Fibroblast of the aortic adventitia (primary cell): ENCODE measurements around the gene MUC5AC. TPM values are rescaled to one million over a fixed set of nuclear protein-coding genes. Genes with fewer than 3 reads are reported as not detected.

Experiments
- DNase-seq: peaks from one replicate; pipeline ENCODE4 v3.0.0-alpha.2; 2010; ENCODE audit warnings: low read depth
- H3K4me3 ChIP-seq: 2 replicates; pipeline ENCODE4 v1.5.1; 2011; ENCODE audit warnings: low read depth, mild to moderate bottlenecking, control low read depth, low read length, moderate library complexity
- CTCF ChIP-seq: IDR thresholded peaks from 2 replicates; pipeline ENCODE4 v1.5.1; 2011; ENCODE audit warnings: mild to moderate bottlenecking, low read length, control low read depth, inconsistent platforms; ENCODE audit not compliant: insufficient read depth
- total RNA-seq: library from RNA; depleted of rRNA; stranded (reverse); fragments of >200 nt; gene quantifications from 2 replicates; pipeline ENCODE4 v1.2.3, GENCODE V29; 2012; ENCODE audit warnings: low replicate concordance

The MUC5AC gene
- total RNA-seq, 1 donor, result under 0.01 TPM

- DNase-seq, result no peak
- TF ChIP-seq CTCF, result no peak
- no peak overlapping the region for H3K4me3 ChIP-seq
Measured at GRCh38 chr11:1196516-1197391, 39.0 kb downstream of the MUC5AC start.

DNA sequence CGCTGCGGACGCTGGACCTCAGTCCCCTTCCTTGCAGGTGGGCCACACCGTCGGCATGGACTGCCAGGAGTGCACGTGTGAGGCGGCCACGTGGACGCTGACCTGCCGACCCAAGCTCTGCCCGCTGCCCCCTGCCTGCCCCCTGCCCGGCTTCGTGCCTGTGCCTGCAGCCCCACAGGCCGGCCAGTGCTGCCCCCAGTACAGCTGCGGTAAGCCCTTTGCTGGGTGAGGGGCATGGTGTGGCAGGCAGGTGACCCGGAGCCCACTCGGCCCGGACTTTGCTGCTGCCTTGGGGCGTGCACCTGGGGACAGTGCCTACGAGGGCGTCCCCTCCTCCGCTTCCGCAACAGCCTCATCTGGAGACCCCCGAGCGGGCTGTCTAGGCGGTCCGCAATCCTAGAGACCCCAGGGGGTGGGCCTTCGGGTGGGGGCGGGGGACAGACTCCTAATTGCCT is 39.7 kb downstream of the MUC5AC start:
- no peak for DNase-seq
- TF ChIP-seq CTCF, result no peak
- no peak overlapping the region for H3K4me3 ChIP-seq

DNA sequence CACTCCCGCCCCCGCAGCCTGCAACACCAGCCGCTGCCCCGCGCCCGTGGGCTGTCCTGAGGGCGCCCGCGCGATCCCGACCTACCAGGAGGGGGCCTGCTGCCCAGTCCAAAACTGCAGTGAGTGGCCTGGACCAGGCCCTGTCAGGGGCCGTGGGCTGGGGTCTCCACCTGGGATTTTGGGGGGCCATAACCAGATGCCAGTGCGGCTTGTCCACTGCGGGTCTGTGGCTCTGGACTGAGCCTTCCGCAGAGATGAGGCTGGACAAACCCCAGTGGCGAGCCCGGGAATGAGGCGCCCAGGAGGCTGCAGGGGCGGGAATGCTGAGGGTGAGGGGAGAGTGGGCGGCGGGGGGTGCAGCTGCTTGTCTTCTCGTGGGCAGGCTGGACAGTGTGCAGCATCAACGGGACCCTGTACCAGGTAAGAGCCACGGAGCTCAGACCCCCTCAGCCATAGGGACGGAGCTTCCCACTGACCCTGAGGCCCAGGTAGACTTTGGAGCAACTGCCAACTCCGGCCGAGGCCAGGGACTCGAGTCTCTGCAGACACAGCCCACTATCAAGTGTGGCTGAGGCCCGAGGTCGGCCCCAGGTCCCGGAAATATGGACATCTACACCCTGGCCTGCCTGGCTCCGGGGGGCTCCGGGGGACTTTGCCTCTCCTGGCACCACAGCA is 40.3 kb downstream of the MUC5AC start:
- no peak overlapping the region for H3K4me3 ChIP-seq
- no peak for DNase-seq
- no peak for TF ChIP-seq CTCF

- no peak for TF ChIP-seq CTCF
- H3K4me3 ChIP-seq, result no peak overlapping the region
- DNase-seq, result no peak
Measured at GRCh38 chr11:1198561-1199240, 40.9 kb downstream of the MUC5AC start.

- no peak for TF ChIP-seq CTCF
- DNase-seq, result no peak
- no peak overlapping the region for H3K4me3 ChIP-seq
Measured at GRCh38 chr11:1199241-1199750, 41.5 kb downstream of the MUC5AC start.

DNA sequence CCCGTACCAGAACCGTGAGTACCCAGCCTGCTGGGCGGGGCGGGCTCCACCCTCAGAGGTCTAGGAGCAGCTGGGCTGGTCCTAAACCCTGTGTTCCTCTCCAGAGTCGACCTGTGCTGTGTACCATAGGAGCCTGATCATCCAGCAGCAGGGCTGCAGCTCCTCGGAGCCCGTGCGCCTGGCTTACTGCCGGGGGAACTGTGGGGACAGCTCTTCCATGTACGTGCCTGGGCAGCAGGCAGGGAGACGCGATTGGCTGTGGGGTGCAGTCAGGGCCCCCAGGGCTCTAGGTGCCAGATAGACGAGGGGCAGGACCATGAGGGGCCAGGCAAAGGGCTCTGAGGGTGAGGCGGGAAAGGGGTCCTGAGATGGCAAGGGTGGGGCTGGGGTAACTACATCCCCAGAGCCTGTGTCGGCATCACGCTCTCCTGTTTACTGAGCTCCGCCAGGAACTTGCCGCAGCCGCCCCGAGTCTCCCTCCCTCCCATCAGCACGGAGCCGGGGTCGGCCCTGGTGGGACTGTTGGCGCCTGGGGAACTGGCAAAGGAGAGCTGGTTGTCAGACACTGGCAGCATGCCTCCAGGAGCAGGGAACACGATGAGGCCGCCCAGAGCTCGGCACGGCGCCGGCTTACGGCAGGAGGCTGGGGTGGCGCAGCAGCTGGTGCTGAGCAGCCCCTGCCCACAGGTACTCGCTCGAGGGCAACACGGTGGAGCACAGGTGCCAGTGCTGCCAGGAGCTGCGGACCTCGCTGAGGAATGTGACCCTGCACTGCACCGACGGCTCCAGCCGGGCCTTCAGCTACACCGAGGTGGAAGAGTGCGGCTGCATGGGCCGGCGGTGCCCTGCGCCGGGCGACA is 42.2 kb downstream of the MUC5AC start:
- no peak for DNase-seq
- TF ChIP-seq CTCF, result no peak
- no peak overlapping the region for H3K4me3 ChIP-seq
